ENCODE measurements around the gene CR1L.

GRCh38 chr1:207750631-207751305, 105.8 kb downstream of the CR1L start:
- TF ChIP-seq, protein P1, sequence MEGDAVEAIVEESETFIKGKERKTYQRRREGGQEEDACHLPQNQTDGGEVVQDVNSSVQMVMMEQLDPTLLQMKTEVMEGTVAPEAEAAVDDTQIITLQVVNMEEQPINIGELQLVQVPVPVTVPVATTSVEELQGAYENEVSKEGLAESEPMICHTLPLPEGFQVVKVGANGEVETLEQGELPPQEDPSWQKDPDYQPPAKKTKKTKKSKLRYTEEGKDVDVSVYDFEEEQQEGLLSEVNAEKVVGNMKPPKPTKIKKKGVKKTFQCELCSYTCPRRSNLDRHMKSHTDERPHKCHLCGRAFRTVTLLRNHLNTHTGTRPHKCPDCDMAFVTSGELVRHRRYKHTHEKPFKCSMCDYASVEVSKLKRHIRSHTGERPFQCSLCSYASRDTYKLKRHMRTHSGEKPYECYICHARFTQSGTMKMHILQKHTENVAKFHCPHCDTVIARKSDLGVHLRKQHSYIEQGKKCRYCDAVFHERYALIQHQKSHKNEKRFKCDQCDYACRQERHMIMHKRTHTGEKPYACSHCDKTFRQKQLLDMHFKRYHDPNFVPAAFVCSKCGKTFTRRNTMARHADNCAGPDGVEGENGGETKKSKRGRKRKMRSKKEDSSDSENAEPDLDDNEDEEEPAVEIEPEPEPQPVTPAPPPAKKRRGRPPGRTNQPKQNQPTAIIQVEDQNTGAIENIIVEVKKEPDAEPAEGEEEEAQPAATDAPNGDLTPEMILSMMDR (IDR thresholded peaks at IDR 0.05; ENCODE audit: low read length), result no peak
- no peak for TF ChIP-seq EZH2 (IDR thresholded peaks at IDR 0.05; ENCODE audit: borderline replicate concordance, low read length)
